ENCODE measurements around the gene GPR179.

GRCh38 chr17:38329808-38330730, 13.7 kb downstream of the GPR179 start:
- TF ChIP-seq CTCF (IDR thresholded peaks at IDR 0.05; ENCODE audit: low read depth, low read length, poor library complexity, severe bottlenecking) (no peak), EZH2phosphoT487 (IDR thresholded peaks at IDR 0.05; ENCODE audit: borderline replicate concordance, low read length) (no peak)
